CD14-positive monocyte (primary cell): ENCODE data around the gene MLXIP. TPM values are rescaled to one million over a fixed set of nuclear protein-coding genes. Genes with fewer than 3 reads are reported as not detected.
A peak's percentile ranks its signal among the peaks of the same experiment; 100 is the strongest.

Source experiments
- DNase-seq, 3 donors: peaks; one replicate each; pipeline ENCODE4 v3.0.0-alpha.2; 2011 to 2022
- H2AFZ ChIP-seq: 2 replicates; pipeline ENCODE4 v1.6.0; 2012; ENCODE audit warnings: mild to moderate bottlenecking, low read depth, low read length, inconsistent platforms; ENCODE audit not compliant: insufficient read depth, poor library complexity, severe bottlenecking
- H3K27ac ChIP-seq, 2 donors: 1 replicate in 1 of 2; 2 replicates in 1 of 2; pipeline ENCODE4 v1.5.1; 2012 to 2013; ENCODE audit warnings: low read length in 2 of 2, control low read depth in 1 of 2, inconsistent platforms in 1 of 2, low read depth in 1 of 2, mild to moderate bottlenecking in 1 of 2
- H3K27me3 ChIP-seq, 2 donors: one replicate each; pipeline versions ENCODE4 v1.6.0 to v1.6.1; 2011 to 2013; ENCODE audit warnings: low read length in 2 of 2; ENCODE audit not compliant: control insufficient read depth in 2 of 2, insufficient read depth in 2 of 2
- H3K36me3 ChIP-seq, 2 donors: replicated peaks in 1 of 2; 1 replicate in 1 of 2; 2 replicates in 1 of 2; pipeline versions ENCODE4 v1.5.1 to v1.6.1; 2012 to 2013; ENCODE audit warnings: low read length in 2 of 2, control low read depth in 1 of 2, inconsistent platforms in 1 of 2, mild to moderate bottlenecking in 1 of 2; ENCODE audit not compliant: insufficient read depth in 2 of 2, control insufficient read depth in 1 of 2
- H3K4me1 ChIP-seq, 2 donors: 1 replicate in 1 of 2; 2 replicates in 1 of 2; pipeline versions ENCODE4 v1.5.1 to v1.6.1; 2012 to 2013; ENCODE audit warnings: low read length in 2 of 2, control low read depth in 1 of 2, inconsistent platforms in 1 of 2, mild to moderate bottlenecking in 1 of 2, moderate library complexity in 1 of 2; ENCODE audit not compliant: insufficient read depth in 2 of 2, control insufficient read depth in 1 of 2
- H3K4me2 ChIP-seq: replicated peaks from 2 replicates; pipeline ENCODE3; 2012; ENCODE audit warnings: low read length, moderate library complexity, mild to moderate bottlenecking; ENCODE audit not compliant: poor library complexity, severe bottlenecking; ENCODE audit errors: extremely low read depth
- H3K4me3 ChIP-seq, 3 experiments: fragments of 200-600 bp in 1 of 3; sonication (generic) in 1 of 3; replicated peaks in 1 of 3; 1 replicate in 2 of 3; 2 replicates in 1 of 3; pipeline ENCODE4 v1.5.1; 2011 to 2013; ENCODE audit warnings: low read length in 3 of 3, mild to moderate bottlenecking in 3 of 3, control low read depth in 2 of 3, low read depth in 2 of 3, inconsistent platforms in 1 of 3, moderate library complexity in 1 of 3
- H3K79me2 ChIP-seq: 2 replicates; pipeline ENCODE4 v1.6.0; 2012; ENCODE audit warnings: mild to moderate bottlenecking, control low read depth, inconsistent platforms, low read length, moderate library complexity; ENCODE audit not compliant: insufficient read depth
- H3K9ac ChIP-seq: 2 replicates; pipeline ENCODE4 v1.6.0; 2017; ENCODE audit warnings: low read length, mild to moderate bottlenecking; ENCODE audit not compliant: insufficient read depth, poor library complexity, severe bottlenecking
- H3K9me3 ChIP-seq, 2 donors: replicated peaks in 1 of 2; 1 replicate in 1 of 2; 2 replicates in 1 of 2; pipeline versions ENCODE4 v1.5.1 to v1.6.1; 2012 to 2013; ENCODE audit warnings: low read length in 2 of 2, control low read depth in 1 of 2; ENCODE audit not compliant: control insufficient read depth in 1 of 2, insufficient read depth in 1 of 2
- H4K20me1 ChIP-seq: 2 replicates; pipeline ENCODE4 v1.6.0; 2012; ENCODE audit warnings: mild to moderate bottlenecking, low read length, control low read depth, moderate library complexity; ENCODE audit not compliant: insufficient read depth
- H3K27ac Mint-ChIP-seq, 7 donors: one replicate each; pipeline ENCODE4 v1.8.0; 2020; ENCODE audit warnings: mild to moderate bottlenecking in 7 of 7, mixed read lengths in 7 of 7, moderate library complexity in 6 of 7, inconsistent platforms in 2 of 7
- H3K27me3 Mint-ChIP-seq, 3 donors: one replicate each; pipeline ENCODE4 v1.8.0; 2021 to 2022; ENCODE audit warnings: low read depth in 3 of 3, mild to moderate bottlenecking in 3 of 3, mixed read lengths in 3 of 3, moderate library complexity in 3 of 3, inconsistent platforms in 1 of 3
- H3K36me3 Mint-ChIP-seq, 2 donors: one replicate each; pipeline ENCODE4 v1.8.0; 2020; ENCODE audit warnings: mixed read lengths in 2 of 2, inconsistent platforms in 1 of 2, mild to moderate bottlenecking in 1 of 2
- H3K4me1 Mint-ChIP-seq: one replicate; pipeline ENCODE4 v1.8.0; 2020; ENCODE audit warnings: mild to moderate bottlenecking, mixed read lengths
- H3K4me3 Mint-ChIP-seq, 2 donors: one replicate each; pipeline ENCODE4 v1.8.0; 2020; ENCODE audit warnings: mild to moderate bottlenecking in 2 of 2, mixed read lengths in 2 of 2, moderate library complexity in 1 of 2
- H3K9me3 Mint-ChIP-seq, 7 donors: one replicate each; pipeline ENCODE4 v1.8.0; 2020 to 2022; ENCODE audit warnings: mixed read lengths in 7 of 7, mild to moderate bottlenecking in 6 of 7, moderate library complexity in 6 of 7, inconsistent platforms in 2 of 7
- WGBS: methylation state at CpG from one replicate; pipeline ENCODE4 v1.1.5; 2013; ENCODE audit warnings: missing lambda C conversion rate; ENCODE audit not compliant: insufficient coverage; 5-methylcytosine and 5-hydroxymethylcytosine counted together
- intact Hi-C, 2 donors: fragments of 100-400 bp; cut with micrococcal nuclease; formaldehyde crosslinking; loops; one replicate each; pipeline versions ENCODE4 v1.15.0 to v1.15.1; 2023
- polyA plus RNA-seq, 3 donors: library from polyadenylated mRNA; depleted of rRNA in 1 of 3; unstranded in 2 of 3; stranded (reverse) in 1 of 3; fragments of 300-500 nt in 2 of 3; fragments of >200 nt in 1 of 3; fragmentation: Illumina TruSeq in 2 of 3; gene quantifications; 1 replicate in 2 of 3; 2 replicates in 1 of 3; pipeline ENCODE4 v1.2.3, GENCODE V29; 2012 to 2021
- TF ChIP-seq, protein P1 (sequence below): fragments of 200-600 bp; IDR thresholded peaks from one replicate; pipeline ENCODE4 v1.8.0; 2022; ENCODE audit warnings: antibody characterized with exemption, mild to moderate bottlenecking

The MLXIP gene
- polyA plus RNA-seq, 3 donors = 4.5 to 44.8 (median 4.6) TPM

DNA sequence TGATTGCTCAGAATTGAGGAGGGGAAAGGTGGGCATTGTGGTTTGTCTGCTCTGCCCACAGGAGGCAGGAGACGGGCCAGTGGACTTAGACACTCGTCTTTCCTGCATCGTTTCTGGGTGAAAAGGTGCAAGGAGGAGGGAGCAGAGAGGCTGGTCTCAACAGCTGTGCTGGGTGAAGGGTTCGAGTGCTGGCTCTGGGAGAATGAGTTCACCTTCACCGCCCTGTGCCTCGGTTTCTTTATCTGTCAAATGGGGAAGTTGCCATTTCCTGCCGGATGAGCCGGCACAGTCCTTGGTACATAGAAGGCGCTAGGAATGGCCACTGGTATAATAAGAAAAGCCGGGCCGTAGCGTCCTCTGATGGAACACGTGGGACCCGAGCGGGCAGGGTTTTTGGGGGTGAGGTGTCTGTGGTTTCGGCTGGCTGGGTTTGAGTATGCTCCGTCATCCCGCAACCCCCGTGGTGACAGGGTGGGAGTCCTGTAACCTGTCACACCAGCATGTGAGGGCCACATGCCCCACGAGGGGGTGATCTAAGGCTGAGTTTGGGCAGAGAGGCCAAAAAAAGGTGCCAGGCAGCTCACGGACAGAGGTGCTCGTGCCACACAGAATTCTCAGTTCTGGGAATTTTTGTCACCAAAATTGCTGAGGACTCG, 49.5 kb upstream of the MLXIP start:
- DNase-seq = no peak
- Histone ChIP-seq H3K36me3 (no peaks in the 10 kb centered on the region), H3K27me3 (peaks cover 0 to under 1% of the 10 kb centered on the region in 2 donors), H3K79me2 (peaks cover 14% of the 10 kb centered on the region), H2AFZ (no peak overlapping the region), H4K20me1 (no peaks in the 10 kb centered on the region), H3K9me3 (no peaks in the 10 kb centered on the region), H3K27ac (no peak overlapping the region), H3K4me3 (no peak overlapping the region), H3K9ac (no peak overlapping the region), H3K4me2 (no peak overlapping the region), H3K4me1 (no peaks in the 10 kb centered on the region)
- peaks cover 4 to 7% (median 5%) of the 10 kb centered on the region in 3 donors for H3K27me3 Mint-ChIP-seq
- H3K36me3 Mint-ChIP-seq = peaks cover 0 to 3% of the 10 kb centered on the region in 2 donors
- no peak overlapping the region for H3K4me3 Mint-ChIP-seq
- H3K4me1 Mint-ChIP-seq = peaks cover 2% of the 10 kb centered on the region
- WGBS = 67% methylated on average over 23 of the region's 23 CpGs
- TF ChIP-seq, protein P1, sequence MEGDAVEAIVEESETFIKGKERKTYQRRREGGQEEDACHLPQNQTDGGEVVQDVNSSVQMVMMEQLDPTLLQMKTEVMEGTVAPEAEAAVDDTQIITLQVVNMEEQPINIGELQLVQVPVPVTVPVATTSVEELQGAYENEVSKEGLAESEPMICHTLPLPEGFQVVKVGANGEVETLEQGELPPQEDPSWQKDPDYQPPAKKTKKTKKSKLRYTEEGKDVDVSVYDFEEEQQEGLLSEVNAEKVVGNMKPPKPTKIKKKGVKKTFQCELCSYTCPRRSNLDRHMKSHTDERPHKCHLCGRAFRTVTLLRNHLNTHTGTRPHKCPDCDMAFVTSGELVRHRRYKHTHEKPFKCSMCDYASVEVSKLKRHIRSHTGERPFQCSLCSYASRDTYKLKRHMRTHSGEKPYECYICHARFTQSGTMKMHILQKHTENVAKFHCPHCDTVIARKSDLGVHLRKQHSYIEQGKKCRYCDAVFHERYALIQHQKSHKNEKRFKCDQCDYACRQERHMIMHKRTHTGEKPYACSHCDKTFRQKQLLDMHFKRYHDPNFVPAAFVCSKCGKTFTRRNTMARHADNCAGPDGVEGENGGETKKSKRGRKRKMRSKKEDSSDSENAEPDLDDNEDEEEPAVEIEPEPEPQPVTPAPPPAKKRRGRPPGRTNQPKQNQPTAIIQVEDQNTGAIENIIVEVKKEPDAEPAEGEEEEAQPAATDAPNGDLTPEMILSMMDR = no peak
- peaks cover 0 to 7% (median 0%) of the 10 kb centered on the region in 7 donors for H3K9me3 Mint-ChIP-seq
- intact Hi-C loops = no loop called here
- no peak overlapping the region for H3K27ac Mint-ChIP-seq

GRCh38 chr12:122029620-122030423, 48.7 kb upstream of the MLXIP start:
- no peaks in the 10 kb centered on the region for H3K36me3 ChIP-seq
- H3K27me3 ChIP-seq = no peaks in the 10 kb centered on the region
- WGBS = 92% methylated on average over 24 of the region's 28 CpGs
- H3K9me3 ChIP-seq = no peaks in the 10 kb centered on the region
- H3K4me2 ChIP-seq = no peak overlapping the region
- Mint-ChIP-seq H3K27ac (peak overlapping the region in 1 of 7 donors; percentile 0), H3K4me3 (no peak overlapping the region), H3K36me3 (peaks cover 0 to 3% of the 10 kb centered on the region in 2 donors), H3K9me3 (peaks cover 0 to 6% (median 0%) of the 10 kb centered on the region in 7 donors), H3K4me1 (peaks cover 2% of the 10 kb centered on the region), H3K27me3 (peaks cover 0 to 4% (median 0%) of the 10 kb centered on the region in 3 donors)
- TF ChIP-seq, protein P1 = no peak
- no peak overlapping the region for H3K9ac ChIP-seq
- H3K27ac ChIP-seq = no peak overlapping the region
- intact Hi-C loops = no loop called here
- H3K79me2 ChIP-seq = peaks cover 8% of the 10 kb centered on the region
- no peak overlapping the region for H3K4me3 ChIP-seq
- H2AFZ ChIP-seq = no peak overlapping the region
- no peaks in the 10 kb centered on the region for H4K20me1 ChIP-seq
- no peak for DNase-seq
- H3K4me1 ChIP-seq = no peaks in the 10 kb centered on the region
